Activated CD4-positive, alpha-beta T cell treated with anti-CD3 and anti-CD28 coated beads for 1 hour (primary cell): ENCODE results near the gene SLC35F3.
"Not testable (repeated sequence)": the region's sequence is repeated elsewhere in the genome, so short reads cannot be mapped to it uniquely, and the experiment has no call there.

Experiments
- DNase-seq: peaks from one replicate; pipeline ENCODE4 v3.0.0-alpha.2; 2020

The SLC35F3 gene

DNA sequence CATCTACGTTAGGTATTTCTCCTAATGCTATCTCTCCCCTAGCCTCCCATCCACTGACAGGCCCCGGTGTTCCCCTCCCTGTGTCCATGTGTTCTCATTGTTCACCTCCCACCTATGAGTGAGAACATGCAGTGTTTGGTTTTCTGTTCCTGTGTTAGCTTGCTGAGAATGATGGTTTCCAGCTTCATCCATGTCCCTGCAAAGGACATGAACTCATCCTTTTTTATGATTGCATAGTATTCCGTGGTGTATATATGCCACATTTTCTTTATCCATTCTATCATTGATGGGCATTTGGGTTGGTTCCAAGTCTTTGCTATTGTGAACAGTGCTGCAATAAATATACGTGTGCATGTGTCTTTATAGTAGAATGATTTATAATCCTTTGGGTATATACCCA is 247.9 kb downstream of the SLC35F3 start:
- not testable (repeated sequence) for DNase-seq

GRCh38 chr1:234154320-234155251 is 250.1 kb downstream of the SLC35F3 start:
- DNase-seq: no peak

GRCh38 chr1:234162661-234163060 is 258.2 kb downstream of the SLC35F3 start:
- DNase-seq: no peak

- no peak for DNase-seq
Observed at GRCh38 chr1:234163267-234163919, 258.9 kb downstream of the SLC35F3 start.

DNA sequence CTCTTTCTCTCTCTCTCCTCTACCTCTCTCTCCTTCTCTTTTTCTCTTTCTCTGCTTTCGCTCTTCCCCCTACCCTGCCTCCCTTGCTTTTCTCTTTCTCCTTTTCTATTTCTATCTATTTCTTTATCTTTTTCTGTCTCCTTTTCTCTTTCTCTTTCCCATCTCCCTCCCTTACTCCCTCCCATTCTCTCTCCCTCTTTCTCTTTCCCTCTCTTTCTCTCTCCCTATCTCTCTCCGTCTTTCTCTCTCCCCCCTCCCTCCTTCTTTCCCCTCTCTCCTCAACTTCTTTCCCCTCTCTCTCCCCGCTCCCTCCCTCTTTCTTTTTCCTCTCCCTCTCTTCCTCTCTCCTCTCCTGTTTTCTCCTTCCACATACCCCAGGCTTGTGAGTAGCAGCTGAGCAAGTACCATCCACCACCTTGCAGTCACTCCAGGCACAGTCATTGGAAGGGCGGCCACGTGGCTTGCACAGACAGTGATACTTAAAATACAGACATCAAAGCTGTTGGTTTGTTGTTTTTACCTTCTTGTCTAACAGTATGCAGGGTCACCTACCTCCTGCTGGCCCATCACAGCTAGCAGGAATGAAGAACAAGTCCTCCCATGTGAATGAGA is 259.7 kb downstream of the SLC35F3 start:
- no peak for DNase-seq

DNA sequence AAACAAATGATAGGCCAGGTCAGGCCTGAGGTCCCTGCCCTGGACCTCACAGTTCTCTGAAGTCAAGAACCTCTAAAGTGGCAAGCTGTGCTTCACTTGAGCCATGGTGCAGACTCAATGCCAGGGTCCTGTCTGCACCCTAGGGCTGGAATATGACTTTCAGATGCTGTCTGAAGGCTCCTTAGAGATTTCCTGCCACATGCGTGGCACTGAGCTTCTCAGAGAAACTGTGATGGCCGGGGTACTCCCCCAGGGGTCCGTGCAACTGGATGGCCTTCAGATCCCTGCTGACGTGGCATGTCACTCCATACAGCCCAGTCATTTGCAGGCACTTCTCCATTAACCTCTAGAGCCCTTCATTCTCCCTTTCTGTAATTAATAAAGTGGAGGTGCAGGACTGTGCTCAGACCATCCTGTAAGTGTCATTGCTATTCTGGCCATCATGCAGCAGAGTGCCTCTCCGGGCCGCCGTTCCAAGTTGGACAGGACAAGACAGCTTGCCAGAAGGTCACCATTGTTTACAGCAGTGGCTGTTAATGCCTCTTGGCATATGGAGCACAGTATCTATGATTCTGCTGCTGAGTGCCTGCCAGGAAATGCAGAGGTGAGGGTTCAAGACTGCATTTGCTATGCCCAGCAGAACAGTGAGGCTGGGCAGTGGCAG is 263.7 kb downstream of the SLC35F3 start:
- no peak for DNase-seq

DNA sequence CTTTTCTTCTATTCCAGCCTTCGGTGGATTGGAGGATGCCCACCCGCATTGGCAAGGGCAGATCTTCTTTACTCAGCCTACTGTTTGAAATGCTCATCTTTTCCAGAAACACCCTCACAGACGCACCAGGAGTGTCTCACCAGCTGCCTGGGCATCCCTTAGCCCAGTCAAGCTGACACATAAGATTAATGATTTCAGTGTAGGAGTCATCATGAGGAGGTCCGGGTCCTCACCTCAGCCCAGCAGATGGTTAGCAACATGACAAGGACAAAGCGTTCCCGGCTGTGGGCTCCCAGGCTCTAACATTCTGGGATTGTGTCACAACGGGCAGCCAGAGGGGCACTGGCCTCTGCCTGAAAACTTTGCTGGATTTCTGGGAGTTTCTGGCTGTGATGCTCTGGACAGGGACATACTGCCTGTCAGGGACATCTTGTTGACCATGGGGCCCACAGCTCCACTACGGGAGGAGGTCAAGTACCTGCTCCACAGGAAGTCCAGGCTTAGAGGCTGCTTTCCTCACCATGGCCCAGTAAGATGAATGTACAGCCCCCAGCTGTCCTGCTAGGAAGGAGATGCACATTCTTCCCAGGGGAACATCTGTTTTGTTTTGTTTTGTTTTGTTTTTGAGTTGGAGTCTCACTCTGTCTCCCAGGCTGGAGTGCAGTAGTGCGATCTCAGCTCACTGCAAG is 264.8 kb downstream of the SLC35F3 start:
- no peak for DNase-seq

- no peak for DNase-seq
Observed at GRCh38 chr1:234170067-234170466, 265.6 kb downstream of the SLC35F3 start.

- no peak for DNase-seq
Observed at GRCh38 chr1:234170622-234171021, 266.1 kb downstream of the SLC35F3 start.

DNA sequence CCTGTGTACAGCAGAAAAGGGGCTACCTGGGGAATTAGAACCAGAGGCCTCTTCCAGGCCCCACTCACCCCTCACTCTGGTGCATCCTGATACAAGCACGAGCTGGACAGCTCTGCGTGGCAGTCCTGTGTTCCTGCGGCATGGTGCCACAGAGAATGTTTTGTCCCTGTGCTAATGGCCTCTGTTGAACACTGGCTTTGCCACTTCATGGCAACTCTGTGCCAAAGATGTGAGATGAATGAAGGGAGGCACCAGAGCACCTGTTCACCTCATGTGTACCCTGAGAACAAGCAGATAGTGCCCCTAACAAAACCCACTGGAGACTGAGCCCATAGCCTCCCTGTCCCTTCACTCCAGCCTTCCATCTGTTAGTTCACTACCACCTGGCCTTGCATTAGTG is 269.5 kb downstream of the SLC35F3 start:
- no peak for DNase-seq

DNA sequence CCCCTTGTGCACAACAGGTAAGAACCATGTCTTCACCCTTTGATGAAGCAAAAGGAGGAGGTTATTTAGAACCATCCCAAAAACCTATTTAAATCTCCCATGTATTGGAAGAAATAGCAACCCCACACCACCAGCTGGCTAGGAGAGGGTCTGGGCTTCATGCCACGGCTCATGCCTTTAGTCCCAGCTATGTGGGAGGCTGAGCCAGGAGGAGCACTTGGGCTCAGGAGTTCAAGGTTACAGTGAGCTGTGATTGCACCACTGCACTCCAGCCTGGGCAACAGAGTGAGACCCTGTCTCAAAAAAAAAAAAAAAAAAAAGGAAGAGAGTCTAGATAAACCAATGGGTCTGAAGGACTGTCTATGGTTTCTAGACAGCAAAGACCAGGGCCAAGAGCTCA is 270.9 kb downstream of the SLC35F3 start:
- DNase-seq: no peak

DNA sequence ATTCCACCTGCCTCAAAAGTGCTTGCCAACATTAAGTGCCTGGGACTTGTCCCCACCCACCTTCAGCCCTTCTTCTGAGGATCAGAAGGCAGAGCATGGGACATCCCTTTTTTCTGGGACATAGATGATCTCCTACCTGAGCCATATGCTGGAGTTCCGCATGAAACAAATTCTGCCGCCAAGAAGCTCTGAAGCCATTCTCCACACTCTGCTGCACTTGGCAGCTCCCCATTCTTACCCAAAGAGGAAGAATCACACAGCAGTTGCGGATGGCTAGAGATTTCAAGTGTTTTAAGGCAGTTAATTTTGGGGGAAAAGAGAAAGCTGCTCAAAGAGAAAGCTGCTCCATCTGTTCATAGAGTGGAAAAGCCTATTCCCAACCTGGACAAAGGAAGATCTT is 271.5 kb downstream of the SLC35F3 start:
- DNase-seq: no peak

DNA sequence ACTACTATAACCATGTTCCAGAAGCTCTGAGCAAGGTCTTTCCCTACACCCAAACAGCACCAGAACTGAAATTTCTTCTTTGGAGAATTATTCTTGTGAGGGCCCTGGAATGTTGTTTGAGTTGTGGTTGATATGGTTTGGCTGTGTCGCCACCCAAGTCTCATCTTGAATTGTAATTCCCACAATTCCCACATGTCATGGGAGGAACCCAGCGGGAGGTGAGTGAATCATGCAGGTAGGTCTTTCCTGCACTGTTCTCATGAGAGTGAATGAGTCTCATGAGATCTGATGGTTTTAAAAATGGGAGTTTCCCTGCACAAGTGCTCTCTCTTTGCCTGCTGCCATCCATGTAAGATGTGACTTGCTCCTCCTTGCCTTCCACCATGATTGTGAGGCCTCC is 272.4 kb downstream of the SLC35F3 start:
- DNase-seq: not testable (repeated sequence)

GRCh38 chr1:234185438-234185837 is 281.0 kb downstream of the SLC35F3 start:
- no peak for DNase-seq

DNA sequence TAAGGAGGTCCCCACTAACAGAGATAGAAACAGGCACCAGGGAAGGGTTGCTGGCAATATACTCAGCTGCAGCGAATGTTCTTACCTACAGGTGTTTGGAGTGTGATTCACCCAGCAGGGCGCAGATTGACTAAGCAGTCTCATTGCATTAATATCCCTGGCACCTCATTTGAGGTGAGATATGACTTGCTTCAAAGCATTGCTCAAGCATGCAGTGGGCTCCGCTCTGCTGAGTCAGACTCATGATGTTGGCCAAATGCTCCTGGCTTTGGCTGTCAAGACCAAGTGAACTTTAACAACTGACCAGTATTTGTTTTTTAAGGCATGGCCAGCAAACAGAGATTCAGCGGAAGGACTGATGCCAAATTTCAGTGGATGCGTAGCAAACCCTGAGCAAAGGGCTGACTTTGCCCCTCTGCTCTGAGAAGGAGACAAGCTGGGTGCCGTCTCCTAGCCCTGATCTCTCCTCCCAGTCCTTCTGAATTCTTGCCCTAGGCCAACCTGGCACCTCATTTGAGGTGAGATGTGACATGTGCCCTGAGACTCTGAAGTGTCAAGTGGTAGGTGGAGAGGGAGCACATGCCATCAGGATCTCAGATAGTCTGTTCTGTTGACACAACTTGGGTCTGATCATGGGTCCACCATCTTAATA is 281.7 kb downstream of the SLC35F3 start:
- no peak for DNase-seq

GRCh38 chr1:234188454-234188792 is 283.9 kb downstream of the SLC35F3 start:
- no peak for DNase-seq

GRCh38 chr1:234197839-234198238 is 293.4 kb downstream of the SLC35F3 start:
- no peak for DNase-seq

- no peak for DNase-seq
Observed at GRCh38 chr1:234199476-234200127, 295.1 kb downstream of the SLC35F3 start.

- no peak for DNase-seq
Observed at GRCh38 chr1:234200566-234200965, 296.1 kb downstream of the SLC35F3 start.

DNA sequence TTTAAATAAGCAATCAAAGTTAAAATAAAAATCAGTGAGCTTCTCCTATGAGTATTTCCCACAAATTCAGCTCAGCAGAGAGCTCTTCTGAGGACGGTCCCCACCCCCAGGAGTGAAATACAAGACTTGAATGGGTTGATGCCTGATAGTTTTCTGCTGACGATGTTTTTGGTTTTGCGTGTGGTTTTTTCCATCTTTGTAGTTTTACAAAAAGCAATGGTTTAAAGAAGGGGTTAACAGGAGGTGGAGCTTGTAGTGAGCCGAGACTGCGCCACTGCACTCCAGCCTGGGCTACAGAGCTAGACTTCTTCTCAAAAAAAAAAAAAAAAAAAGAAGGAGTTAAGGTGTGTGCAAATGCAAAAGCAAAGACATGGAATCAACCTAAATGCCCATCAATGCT is 297.1 kb downstream of the SLC35F3 start:
- DNase-seq: no peak

GRCh38 chr1:234205966-234206365 is 301.5 kb downstream of the SLC35F3 start:
- no peak for DNase-seq
